ENCODE measurements around the gene ATP2C2. TPM values are rescaled to one million over a fixed set of nuclear protein-coding genes. Genes with fewer than 3 reads are reported as not detected.
"Not testable (repeated sequence)": the region's sequence is repeated elsewhere in the genome, so short reads cannot be mapped to it uniquely, and the experiment has no call there.

Gene ATP2C2
- total RNA-seq, 2 experiments from 2014 or later = not detected

GRCh38 chr16:84414789-84415326 is 46.5 kb downstream of the ATP2C2 start:
- H3K27me3 Mint-ChIP-seq = peaks cover 6% of the 10 kb centered on the region
- ChIA-PET POLR2A (no interaction called here), CTCF (no interaction called here)
- no peak for DNase-seq
- H3K9me3 Mint-ChIP-seq = no peaks in the 10 kb centered on the region
- H3K27ac Mint-ChIP-seq = no peak overlapping the region
- no peaks in the 10 kb centered on the region for H3K4me1 Mint-ChIP-seq
- no peaks in the 10 kb centered on the region for H3K36me3 Mint-ChIP-seq (ENCODE audit: low read depth)
- H3K4me3 Mint-ChIP-seq = no peak overlapping the region

DNA sequence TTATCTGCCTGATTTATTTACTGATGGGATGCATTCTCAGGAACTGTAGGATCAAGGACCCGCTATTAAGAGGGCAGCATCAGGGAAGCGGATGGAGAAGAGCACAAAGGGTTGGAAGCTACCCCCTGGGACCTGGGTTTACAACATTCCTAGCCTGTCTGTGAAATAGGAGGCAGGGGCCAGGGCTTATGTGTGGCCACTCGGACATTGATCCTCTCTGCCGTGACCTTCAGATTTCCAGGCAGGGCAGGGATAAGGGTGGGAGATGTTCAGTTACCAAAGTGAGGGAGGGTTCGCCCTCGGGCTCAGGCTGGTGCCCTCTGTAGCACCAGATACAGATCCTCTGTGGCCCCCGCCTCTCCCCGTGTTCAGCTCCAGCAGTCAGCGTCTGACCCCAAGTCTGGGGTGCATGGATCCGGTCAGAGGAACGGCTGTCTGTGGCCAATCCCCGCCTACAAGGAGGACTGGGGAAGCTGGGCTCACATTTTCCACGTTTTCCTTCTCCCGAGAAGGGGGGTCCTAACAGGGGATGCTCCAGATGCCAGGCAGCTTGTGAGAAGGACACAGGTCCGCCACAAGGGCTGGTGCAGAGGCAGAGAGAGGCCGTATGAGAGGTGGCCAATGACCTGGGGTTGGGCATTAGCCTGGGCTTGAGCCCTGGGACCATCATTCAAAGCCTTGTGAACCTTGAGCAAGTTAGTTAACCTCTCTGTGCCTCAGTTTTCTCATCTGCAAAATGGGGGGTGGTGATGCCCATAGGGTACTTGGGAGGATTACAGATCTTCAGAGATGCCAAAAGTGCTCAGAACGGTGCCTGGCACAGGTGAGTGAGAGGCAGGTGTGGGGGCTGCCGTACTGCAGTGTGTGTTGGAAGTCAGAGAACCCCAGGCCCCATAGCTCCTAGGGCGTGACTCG is 48.3 kb downstream of the ATP2C2 start:
- ChIA-PET CTCF (no interaction called here), POLR2A (no interaction called here)
- Mint-ChIP-seq H3K27me3 (peaks cover 6% of the 10 kb centered on the region), H3K36me3 (ENCODE audit: low read depth) (no peaks in the 10 kb centered on the region), H3K4me3 (no peak overlapping the region), H3K27ac (no peak overlapping the region), H3K9me3 (no peaks in the 10 kb centered on the region), H3K4me1 (peaks cover 8% of the 10 kb centered on the region)
- DNase-seq = no peak

DNA sequence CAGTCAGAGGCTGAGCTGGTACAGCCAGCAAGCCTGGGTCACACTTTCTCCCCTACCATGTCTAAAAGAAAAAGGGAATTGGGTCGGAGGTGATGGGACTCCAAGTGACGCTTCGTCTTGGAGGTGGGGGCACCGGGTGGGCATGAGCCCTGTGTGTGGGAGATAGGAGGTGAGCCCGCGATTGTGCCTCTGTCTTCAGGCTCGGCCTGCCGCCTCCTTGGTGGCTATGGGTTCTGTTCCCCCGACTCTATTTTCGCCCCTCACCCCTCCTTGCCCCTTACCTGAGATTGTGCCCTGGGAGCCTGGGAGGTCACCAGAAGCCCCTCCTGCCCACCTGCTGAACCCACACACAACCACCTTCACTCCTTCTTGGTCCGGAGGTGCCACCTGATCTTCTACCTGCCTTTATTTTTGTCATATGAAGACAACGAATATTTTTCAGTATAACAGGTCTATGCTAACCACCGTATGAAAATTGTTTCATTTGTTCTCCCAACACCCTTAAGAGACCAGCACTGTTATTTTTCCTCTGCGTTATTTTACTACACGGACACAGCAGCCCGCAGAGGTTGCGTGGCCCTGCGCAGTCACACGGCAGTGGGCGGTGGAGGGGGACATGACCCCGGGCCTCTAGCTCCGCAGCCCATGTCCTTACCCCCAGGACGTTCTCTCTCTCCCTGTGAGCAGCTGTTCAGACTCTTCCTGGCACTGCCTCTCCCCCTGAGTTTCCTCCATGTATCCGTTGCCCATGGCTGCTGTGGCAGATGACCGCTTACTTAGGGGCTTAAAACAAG is 49.9 kb downstream of the ATP2C2 start:
- CTCF ChIA-PET = no interaction called here
- Mint-ChIP-seq H3K4me3 (no peak overlapping the region), H3K9me3 (no peaks in the 10 kb centered on the region), H3K4me1 (peaks cover 9% of the 10 kb centered on the region), H3K36me3 (ENCODE audit: low read depth) (no peaks in the 10 kb centered on the region), H3K27ac (no peak overlapping the region), H3K27me3 (peaks cover 6% of the 10 kb centered on the region)
- DNase-seq = no peak
- POLR2A ChIA-PET = no interaction called here

DNA sequence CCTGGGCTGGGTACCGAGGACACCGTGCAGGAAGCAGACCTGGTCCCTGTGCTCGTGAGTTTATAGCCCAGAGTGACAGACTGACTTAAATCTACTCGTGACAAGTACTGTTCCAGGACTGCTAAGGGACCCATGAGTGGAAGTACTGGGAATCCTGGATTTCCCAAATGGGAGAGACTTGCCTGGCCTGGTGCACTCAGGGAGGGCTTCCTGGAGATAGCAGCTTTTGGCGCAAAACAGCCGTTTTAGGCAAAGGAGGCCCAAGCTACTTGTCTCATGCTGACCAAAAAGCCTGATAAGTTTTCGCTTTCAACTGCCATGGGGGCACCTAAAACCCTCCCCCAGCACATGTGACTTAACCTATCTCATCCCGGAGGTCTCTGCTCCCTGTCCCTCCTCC is 51.4 kb downstream of the ATP2C2 start:
- H3K4me3 Mint-ChIP-seq = no peak overlapping the region
- CTCF ChIA-PET = no interaction called here
- no peak for DNase-seq
- H3K27me3 Mint-ChIP-seq = peaks cover 4% of the 10 kb centered on the region
- POLR2A ChIA-PET = no interaction called here
- H3K9me3 Mint-ChIP-seq = peaks cover 5% of the 10 kb centered on the region
- no peaks in the 10 kb centered on the region for H3K36me3 Mint-ChIP-seq (ENCODE audit: low read depth)
- no peak overlapping the region for H3K27ac Mint-ChIP-seq
- H3K4me1 Mint-ChIP-seq = peaks cover 9% of the 10 kb centered on the region

DNA sequence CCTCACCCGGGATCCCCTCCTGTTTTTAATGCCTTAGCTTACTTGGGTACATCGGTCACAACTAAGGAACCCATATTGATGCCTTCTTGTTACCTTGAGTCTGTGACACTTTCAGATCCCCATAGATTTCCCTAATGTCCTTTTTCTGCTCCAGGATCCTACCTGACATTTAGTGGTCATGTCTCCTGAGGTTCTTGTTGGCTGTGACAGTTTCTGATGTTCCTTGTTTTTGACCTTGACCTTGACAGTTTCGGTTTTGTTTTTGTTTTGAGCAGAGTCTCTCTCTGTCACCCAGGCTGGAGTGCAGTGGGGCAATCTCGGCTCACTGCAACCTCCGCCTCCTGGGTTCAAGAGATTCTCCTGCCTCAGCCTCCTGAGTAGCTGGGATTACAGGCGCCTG is 52.2 kb downstream of the ATP2C2 start:
- H3K36me3 Mint-ChIP-seq (ENCODE audit: low read depth); H3K4me3 Mint-ChIP-seq; H3K27ac Mint-ChIP-seq; H3K4me1 Mint-ChIP-seq; POLR2A ChIA-PET; H3K27me3 Mint-ChIP-seq; H3K9me3 Mint-ChIP-seq; CTCF ChIA-PET; DNase-seq: not testable (repeated sequence)

DNA sequence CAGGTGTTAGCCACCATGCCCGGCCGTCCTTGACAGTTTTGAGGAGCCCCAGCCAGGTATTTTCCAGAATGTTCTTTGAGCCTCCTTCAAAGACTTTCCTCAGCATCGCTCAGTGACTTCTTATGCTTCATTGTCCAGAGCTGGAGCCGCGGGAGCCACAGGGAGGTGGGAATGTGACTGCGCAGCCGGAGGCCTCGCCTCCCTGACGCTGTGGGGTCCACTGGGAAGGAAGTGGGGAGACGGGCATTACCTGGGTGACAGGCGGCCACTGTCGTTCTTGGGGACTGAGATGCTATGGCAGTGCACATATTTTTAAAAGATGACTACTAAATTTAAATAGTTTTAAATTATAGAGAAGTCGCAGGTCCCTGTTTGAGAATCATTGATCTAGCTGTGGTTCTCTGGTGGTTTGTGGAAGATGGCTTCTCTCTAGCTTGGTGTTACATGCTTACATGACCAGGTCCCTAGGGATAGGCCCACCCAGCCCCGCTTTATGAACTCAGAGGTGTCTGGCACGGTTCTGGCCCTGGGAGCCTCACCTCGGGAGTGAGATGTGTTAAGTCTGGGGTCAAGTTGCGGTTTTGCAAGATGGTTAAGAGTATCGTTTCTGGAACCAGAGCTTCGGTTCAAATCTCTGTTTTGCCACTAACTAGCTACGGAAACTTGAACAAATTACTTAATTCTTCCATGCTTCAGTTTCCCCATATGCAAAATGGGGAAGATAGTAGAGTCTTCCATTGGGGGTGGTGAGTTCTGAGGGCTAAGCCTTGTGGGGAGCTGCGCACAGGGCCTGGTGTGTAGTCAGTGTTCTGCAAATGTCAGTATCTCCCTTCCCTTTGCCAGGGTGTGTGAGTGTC is 53.0 kb downstream of the ATP2C2 start:
- H3K36me3 Mint-ChIP-seq (ENCODE audit: low read depth) = no peaks in the 10 kb centered on the region
- CTCF ChIA-PET = no interaction called here
- peaks cover 9% of the 10 kb centered on the region for H3K4me1 Mint-ChIP-seq
- H3K9me3 Mint-ChIP-seq = peaks cover 5% of the 10 kb centered on the region
- H3K27ac Mint-ChIP-seq = no peak overlapping the region
- no peak overlapping the region for H3K4me3 Mint-ChIP-seq
- no peak for DNase-seq
- peaks cover 4% of the 10 kb centered on the region for H3K27me3 Mint-ChIP-seq
- POLR2A ChIA-PET = no interaction called here

DNA sequence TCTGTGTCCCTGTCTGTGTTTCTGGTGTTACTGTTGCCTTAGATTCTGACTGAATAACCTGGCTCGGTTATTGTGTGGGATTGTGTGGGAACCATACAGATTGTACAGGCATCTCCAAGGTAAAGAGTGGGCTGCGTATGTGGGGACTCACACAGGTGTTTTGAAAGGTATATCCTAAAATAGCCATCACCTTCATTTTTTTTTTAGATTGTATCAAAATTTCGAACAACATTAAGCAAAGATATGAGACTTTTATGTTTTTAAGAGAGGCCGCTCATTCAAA is 53.5 kb downstream of the ATP2C2 start:
- CTCF ChIA-PET = no interaction called here
- peaks cover 5% of the 10 kb centered on the region for H3K9me3 Mint-ChIP-seq
- POLR2A ChIA-PET = no interaction called here

DNA sequence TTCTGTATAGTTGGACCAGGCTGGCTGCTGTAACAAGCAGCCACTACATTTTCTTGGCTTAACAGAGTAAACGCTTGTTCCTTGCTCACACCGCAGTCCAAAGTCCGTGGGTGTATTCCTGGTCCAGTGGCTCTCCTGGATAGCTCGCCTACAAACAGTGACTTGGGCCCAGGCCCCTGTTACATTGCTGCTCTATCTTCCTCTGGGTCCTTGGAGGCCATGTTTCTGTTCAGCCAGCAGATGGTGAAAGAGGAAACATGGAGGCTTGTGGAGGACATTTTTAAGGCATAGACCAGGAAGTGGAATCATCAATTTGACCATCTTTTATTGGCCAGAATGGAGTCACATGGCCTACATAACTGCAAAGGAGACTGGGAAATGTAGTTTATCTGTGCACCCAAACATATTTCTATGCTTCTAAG is 55.1 kb downstream of the ATP2C2 start:
- POLR2A ChIA-PET = no interaction called here
- Mint-ChIP-seq H3K27me3 (peaks cover 1% of the 10 kb centered on the region), H3K4me1 (peaks cover 9% of the 10 kb centered on the region), H3K4me3 (no peak overlapping the region), H3K36me3 (ENCODE audit: low read depth) (no peaks in the 10 kb centered on the region), H3K27ac (no peak overlapping the region), H3K9me3 (peaks cover 5% of the 10 kb centered on the region)
- CTCF ChIA-PET = no interaction called here
- no peak for DNase-seq

More for the DNA sequence above, 53.5 kb downstream of the ATP2C2 start:
- DNase-seq = no peak
- peaks cover 4% of the 10 kb centered on the region for H3K27me3 Mint-ChIP-seq
- no peak overlapping the region for H3K4me3 Mint-ChIP-seq
- no peak overlapping the region for H3K27ac Mint-ChIP-seq
- H3K36me3 Mint-ChIP-seq (ENCODE audit: low read depth) = no peaks in the 10 kb centered on the region
- H3K4me1 Mint-ChIP-seq = peaks cover 9% of the 10 kb centered on the region

DNA sequence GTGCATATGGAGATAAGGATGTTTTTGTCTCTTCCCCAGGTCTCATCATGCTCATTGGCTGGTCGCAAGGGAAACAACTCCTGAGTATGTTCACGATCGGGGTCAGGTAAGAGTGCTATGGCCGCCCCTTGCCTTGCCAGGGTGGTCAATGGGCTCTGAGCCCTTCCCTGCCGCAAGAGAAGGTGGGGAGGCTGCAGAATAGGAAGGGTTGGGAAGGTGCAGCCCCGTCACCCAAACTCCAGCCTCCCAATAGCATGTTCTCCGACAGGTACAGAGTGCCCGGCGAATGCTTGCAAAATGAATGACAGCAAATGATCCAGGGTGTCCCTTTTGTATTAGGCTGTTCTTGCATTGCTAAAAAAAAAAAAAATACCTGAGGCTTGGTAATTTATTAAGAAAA is 57.4 kb downstream of the ATP2C2 start:
- POLR2A ChIA-PET = no interaction called here
- peaks cover 5% of the 10 kb centered on the region for H3K9me3 Mint-ChIP-seq
- H3K27ac Mint-ChIP-seq = no peak overlapping the region
- CTCF ChIA-PET = no interaction called here
- no peak for DNase-seq
- no peaks in the 10 kb centered on the region for H3K36me3 Mint-ChIP-seq (ENCODE audit: low read depth)
- no peak overlapping the region for H3K4me3 Mint-ChIP-seq
- H3K4me1 Mint-ChIP-seq = peaks cover 5% of the 10 kb centered on the region
- H3K27me3 Mint-ChIP-seq = peaks cover 6% of the 10 kb centered on the region

DNA sequence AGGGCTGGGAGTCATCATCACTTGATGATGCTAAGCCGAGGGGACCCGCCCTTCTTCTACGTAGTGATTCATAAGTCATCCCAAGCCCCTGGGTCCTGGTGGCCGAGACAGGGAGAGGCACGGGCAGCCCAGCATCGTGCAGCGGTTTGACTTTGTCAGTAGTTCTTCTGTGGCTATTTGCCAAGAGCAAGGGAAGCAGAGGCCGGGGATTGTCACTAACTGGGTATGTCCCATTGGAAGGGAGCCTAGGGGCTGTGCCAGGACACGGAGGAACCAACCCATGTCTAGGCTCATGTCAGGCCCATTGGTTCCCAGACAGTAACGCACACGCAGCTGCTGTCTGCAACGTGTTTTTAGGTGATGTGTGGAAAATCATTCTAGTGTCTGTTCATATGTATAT is 58.5 kb downstream of the ATP2C2 start:
- peaks cover 6% of the 10 kb centered on the region for H3K27me3 Mint-ChIP-seq
- ChIA-PET CTCF (no interaction called here), POLR2A (no interaction called here)
- DNase-seq = no peak
- H3K36me3 Mint-ChIP-seq (ENCODE audit: low read depth) = no peaks in the 10 kb centered on the region
- H3K9me3 Mint-ChIP-seq = peaks cover 5% of the 10 kb centered on the region
- H3K4me1 Mint-ChIP-seq = no peaks in the 10 kb centered on the region
- H3K27ac Mint-ChIP-seq = no peak overlapping the region
- no peak overlapping the region for H3K4me3 Mint-ChIP-seq

GRCh38 chr16:84427553-84427952 is 59.2 kb downstream of the ATP2C2 start:
- POLR2A ChIA-PET = no interaction called here
- Mint-ChIP-seq H3K27ac (no peak overlapping the region), H3K36me3 (ENCODE audit: low read depth) (no peaks in the 10 kb centered on the region), H3K9me3 (peaks cover 5% of the 10 kb centered on the region), H3K4me3 (no peak overlapping the region), H3K4me1 (no peaks in the 10 kb centered on the region), H3K27me3 (peaks cover 6% of the 10 kb centered on the region)
- CTCF ChIA-PET = no interaction called here
- no peak for DNase-seq

DNA sequence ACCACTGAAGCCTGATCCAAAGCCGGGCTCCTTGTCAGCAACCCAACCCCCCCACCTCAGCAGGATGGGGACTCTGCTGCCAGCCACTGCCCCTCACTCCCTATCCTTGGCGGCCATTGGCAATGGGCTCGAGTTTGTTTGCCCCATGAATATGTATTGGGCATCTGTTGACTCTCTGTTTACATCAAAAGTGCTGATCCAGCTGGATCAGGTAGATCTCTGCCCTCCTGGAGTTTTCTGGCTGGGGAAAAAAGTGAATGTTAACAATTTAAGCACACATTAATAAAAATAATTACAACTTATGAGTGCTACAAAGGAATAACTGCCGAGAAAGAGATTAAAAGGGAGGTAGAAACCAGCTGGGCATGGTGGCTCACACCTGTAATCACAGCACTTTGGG is 62.5 kb downstream of the ATP2C2 start:
- Mint-ChIP-seq H3K4me1 (no peaks in the 10 kb centered on the region), H3K9me3 (no peaks in the 10 kb centered on the region), H3K4me3 (no peak overlapping the region), H3K27ac (no peak overlapping the region), H3K36me3 (ENCODE audit: low read depth) (no peaks in the 10 kb centered on the region), H3K27me3 (peaks cover 6% of the 10 kb centered on the region)
- DNase-seq = no peak
- ChIA-PET CTCF (no interaction called here), POLR2A (no interaction called here)

- ChIA-PET POLR2A (no interaction called here), CTCF (no interaction called here)
- Mint-ChIP-seq H3K9me3 (no peaks in the 10 kb centered on the region), H3K4me1 (no peaks in the 10 kb centered on the region), H3K4me3 (no peak overlapping the region), H3K27me3 (no peaks in the 10 kb centered on the region), H3K36me3 (ENCODE audit: low read depth) (no peaks in the 10 kb centered on the region), H3K27ac (no peak overlapping the region)
- DNase-seq = no peak
Observed at GRCh38 chr16:84434800-84435199, 66.5 kb downstream of the ATP2C2 start.

All from activated CD4-positive, alpha-beta memory T cell treated with anti-CD3 and anti-CD28 coated beads, Interleukin-2, amount 10 ng/mL, durations not matched to agents 7 days and 5 days (primary cell).